COR-L47 (cell line): Measurements from ENCODE around the gene NPR1.
"Not testable (repeated sequence)": the region's sequence is repeated elsewhere in the genome, so short reads cannot be mapped to it uniquely, and the experiment has no call there.

Experiments used
- DNase-seq: peaks from one replicate; lab custom pipeline; 2025; lab: John Stamatoyannopoulos, UW

Gene NPR1

DNA sequence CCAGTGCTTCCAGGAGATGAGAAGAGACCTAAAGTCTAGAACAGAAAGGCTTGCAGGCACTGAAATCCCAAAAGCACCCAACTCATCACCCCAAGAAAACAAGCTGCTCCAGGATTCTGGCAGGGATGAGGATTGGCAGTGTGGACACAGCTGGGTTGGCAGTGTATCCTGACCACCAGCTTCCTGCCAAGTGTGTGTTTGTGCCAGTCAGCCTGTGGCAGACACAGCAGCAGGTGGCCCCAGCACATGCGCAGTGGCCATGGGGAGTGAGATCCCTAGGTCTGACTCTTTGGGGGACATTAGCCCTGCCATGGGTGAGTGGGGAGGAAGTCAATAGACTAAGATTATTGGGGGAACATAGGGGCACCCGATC lies 28.6 kb upstream of the NPR1 start:
- peak; percentile 80 for DNase-seq

DNA sequence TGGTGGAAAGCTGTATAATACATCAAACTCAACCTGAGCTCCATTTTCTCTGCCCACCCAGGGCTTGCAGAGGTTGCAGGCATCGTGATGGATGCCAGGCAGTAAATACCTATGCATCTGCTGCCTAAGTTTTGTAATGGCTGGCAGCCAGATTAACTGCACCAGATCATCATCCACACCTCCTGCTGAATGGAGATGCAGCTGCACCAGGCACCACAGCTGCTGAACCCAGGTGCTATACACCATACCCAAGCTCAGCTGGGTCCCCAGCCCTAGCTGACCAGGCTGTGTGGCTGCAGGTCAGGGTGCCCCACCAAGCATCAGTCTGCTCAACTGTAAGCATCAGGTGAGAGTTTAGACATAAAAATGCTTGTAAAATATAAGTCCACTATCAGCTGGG lies 26.7 kb upstream of the NPR1 start:
- no peak for DNase-seq

DNA sequence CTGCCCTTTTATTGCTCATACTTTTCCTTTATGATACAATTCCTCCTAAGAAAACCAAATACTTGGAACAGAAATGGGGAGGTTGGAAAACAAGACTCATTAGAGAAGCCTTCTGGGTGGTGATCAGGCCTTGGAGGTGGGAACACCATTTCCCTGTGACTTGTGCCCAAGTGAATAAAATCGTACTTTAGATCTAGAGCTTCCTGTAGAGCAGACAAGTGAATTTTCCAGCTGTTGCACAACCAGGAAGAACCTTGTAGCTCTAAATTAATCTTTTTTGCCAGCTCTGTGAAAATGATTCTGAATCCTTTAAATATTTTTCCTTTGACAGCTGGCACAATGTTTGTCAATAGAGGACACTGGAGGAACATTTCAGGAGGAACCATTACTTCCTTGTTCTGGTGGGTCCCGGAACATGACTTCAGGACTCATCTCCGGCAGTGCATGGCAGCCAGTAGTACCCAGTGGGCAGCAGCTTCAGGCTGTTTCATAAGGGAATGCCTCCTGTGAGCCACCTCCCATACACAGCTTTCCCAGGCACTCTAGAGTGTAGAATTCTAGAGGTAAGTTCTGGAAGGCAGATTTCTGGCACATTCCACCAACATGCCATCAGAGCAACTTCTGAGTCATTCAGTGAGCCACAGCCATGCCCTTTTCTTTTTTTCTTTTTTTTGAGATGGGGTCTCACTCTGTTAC lies 25.5 kb upstream of the NPR1 start:
- DNase-seq, result no peak

DNA sequence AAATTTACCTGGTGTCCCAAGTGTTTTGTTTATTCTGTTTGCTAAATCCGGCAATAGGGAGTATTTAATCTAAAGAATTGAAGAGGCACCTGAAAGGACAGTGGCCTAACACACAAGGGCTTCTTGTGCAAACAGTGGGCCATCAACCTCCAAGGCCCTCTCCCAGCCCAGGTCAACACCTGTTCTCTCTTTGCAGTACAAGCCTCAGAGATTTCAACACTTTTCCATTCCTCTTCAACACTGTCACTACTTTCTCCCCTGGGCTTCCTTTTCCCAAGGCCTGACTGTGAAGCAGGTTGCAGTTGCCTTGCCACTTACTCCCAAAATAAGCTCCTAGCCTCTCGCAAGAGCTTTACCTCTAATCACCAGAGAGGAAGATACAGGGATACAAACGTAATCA lies 23.2 kb upstream of the NPR1 start:
- DNase-seq, result no peak

DNA sequence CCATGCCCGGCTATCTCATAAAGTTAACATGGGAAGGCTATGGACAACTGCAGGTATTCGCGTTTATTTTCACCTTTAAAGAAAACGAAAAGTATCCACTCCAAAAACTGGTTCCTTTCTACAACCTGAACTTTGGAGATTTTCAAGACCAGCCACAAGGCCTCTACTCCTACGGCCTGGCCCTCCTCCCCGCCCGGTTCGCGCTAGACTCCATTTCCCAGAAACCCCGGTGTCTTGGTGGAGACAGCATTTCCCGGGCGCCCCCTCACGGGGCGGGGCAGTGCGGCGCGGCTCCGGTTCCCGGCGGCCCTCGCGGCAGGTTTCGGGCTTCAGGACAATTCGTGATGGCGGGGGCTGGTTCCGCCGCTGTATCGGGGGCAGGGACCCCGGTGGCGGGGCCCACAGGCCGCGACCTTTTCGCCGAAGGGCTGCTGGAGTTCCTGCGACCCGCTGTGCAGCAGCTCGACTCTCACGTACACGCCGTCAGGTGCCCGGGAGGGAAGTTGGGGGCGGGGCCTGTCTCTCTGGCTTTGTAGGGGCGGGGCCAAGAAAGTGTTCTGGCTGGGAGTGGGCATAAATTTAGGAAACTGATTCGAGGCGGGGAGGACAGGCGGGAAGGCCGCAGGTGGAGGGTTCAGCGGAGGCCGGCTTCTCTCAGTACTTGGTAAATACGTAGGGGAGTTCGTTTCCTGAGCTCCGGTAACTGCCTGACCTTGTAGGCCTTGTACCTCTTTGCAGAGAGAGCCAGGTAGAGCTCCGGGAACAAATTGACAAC lies 19.9 kb upstream of the NPR1 start, which contains the start of gene SNAPIN:
SNAPIN (plus strand) TSS at position 304 of the 775 bp plus-strand sequence; CDS start at position 345, 41 bp downstream.
- peak; percentile 88 for DNase-seq

DNA sequence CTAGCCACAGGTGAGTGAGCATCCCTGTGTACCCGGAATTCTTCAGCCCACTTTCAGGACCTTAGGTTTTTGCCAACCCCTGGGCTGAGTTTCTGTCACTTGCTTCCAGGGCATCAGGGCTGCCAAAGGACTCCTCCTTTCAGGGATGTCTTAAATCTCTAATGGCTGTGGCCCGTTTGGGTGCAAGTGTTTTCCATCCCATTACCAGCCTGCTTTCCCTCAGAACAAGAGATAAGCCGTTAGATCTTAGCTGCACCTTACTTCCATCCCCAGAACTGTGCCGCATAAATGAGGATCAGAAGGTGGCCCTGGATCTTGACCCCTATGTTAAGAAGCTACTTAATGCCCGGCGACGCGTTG lies 19.3 kb upstream of the NPR1 start:
- no peak for DNase-seq

DNA sequence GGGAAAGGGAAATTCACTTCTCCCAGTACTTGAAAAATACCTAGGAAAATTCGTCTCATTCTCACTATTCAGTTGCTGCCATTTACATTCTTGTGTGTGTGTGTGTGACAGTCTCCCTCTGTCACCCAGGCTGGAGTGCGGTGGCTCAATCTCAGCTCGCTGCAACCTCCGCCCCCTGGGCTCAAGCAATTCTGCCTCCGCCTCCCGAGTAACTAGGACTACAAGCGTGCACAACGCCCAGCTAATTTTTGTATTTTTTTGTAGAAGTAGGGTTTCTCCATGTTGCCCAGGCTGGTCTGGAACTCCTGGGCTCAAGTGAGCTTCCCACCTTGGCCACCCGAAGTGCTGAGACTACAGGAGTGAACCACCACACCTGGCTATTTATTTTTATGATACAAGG lies 18.8 kb upstream of the NPR1 start:
- DNase-seq, result no peak

DNA sequence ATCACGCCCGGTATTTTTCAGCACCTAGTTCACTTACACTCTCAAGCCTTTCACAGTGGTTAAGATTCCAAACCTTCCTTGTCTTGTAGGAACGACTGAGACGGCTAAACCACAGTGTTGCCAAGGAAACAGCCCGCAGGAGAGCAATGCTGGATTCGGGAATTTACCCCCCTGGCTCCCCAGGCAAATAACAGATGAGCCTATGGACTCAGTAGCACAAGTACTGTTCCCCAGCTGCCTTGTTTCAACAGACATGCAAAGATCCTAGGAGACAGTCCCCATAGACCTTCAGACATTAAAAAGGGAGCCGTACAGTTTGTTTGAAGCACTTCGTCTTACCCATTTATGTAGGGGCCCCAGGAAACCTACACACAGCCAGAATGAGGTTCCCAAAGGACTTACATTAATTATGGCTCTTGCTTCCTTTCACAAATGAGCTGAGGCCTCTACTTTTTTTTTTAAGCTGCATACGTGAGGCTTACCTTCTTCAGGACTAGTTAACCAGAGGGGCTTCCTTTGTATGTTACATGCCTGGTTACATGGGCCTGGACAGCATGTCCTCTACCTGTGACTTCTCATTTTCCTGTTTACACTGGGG lies 17.3 kb upstream of the NPR1 start:
- DNase-seq, result no peak

DNA sequence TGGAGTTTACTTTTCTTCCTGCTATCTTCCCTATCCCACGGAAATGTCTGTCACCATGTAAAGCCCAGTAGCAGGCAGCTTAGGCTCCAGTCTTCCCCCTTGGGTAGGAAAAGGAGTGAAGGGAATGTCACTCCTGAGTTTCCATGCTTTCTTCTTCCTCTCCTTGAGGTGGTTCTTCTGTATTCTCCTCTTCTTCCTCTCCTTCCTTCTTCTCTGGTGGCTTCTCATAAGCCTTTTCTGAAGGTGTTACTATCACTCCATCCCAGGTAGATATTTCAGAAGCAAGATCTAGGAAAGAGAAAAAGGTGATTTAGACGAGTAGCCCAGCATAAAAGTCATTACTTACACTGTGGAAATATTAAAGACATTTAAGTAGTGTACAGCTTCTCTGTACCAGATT lies 16.2 kb upstream of the NPR1 start:
- DNase-seq, result no peak

DNA sequence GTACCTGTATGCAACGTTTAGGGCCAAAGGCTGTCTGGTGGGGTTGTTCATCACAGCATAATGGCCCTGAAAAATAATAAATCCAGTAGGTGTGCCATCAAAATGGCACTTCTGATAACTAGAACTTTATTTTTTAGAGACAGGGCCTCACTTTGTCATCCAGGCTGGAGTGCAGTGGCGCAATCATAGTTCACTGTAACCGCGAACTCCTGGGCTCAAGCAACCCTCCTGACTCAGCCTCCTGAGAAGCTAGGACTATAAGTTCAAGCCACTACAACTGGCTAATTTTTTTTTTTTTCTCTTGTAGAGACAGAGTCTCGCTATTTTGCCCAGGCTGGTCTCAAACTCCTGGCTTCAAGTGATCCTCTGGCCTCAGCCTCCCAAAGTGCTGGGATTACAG lies 15.3 kb upstream of the NPR1 start:
- no peak for DNase-seq

DNA sequence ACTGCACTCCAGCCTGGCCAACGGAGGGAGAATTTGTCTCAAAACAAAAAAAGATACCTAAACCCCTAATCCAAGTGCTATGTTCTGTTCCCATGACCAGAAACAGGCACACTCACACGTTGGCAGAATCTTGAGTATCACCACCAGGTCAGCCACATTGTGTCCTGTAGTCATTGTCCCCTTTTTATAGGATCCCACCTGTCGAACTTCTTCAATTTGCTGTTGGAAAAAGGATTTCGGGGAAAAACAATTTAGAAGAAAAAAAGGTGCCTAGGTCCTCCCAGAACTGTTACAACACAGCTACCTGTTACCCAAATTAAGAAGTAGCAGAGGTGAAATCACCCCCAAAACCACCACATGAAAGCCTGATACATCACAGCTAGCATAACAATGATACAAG lies 11.0 kb upstream of the NPR1 start:
- DNase-seq, result no peak

DNA sequence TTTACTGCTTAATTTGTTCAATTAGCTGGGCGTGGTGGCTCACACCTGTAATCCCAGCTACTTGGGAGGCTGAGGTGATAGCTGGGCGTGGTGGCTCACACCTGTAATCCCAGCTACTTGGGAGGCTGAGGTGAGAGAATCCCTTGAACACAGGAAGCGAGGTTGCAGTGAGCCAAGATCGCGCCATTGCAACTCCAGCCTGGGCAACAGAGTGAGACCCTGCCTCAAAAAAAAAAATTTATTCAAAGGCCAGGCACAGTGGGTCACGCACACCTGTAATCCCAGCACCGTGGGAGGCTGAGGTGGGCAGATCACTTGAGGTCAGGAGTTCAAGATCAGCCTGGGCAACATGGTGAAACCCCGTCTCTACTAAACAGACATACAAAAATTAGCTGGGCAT lies 9.8 kb upstream of the NPR1 start:
- DNase-seq, result not testable (repeated sequence)

DNA sequence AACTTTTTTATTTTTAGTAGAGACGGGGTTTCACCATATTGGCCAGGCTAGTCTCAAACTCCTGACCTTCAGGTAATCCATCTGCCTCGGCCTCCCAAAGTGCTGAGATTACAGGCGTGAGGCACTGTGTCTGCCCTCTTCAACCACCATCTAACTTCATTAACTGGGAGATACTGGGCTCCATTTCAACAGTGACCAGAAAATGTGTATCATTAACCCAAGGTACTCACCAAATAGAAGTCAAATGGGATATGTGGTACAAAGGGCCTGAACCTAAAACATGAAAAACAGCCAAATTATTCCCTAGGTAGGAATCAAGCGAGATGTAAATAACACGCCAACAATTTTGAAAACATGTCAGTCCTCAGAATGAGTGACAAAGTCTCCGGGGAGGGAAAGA lies 8.9 kb upstream of the NPR1 start:
- no peak for DNase-seq

DNA sequence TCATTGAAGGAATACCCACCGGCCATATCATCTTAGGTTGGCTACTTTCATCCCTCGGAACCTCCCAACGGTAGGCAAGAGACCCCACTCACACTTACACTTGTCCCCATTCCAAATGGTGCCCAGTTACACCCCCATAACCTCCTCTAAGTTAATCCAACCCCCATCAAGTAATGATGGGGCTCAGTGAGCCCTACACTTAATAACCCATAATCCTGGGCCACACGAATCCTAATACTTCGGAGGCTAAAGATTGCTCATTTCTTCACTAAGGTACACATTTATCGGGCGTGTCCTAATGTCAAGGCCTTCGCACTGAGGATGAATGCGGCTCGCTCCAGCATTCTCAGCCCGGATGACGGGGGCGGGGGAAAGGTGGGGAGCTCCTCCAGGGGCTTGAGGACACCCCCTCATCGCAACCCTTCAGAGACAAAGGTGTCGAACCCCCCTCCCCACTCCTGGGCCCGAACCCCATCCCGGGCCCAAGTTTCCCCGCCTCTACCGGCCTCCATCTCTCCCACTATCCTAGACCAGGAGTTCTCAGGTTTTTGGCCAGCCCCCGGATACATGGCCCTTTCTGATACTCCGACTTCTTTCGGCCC lies 8.1 kb upstream of the NPR1 start:
- DNase-seq, result no peak

DNA sequence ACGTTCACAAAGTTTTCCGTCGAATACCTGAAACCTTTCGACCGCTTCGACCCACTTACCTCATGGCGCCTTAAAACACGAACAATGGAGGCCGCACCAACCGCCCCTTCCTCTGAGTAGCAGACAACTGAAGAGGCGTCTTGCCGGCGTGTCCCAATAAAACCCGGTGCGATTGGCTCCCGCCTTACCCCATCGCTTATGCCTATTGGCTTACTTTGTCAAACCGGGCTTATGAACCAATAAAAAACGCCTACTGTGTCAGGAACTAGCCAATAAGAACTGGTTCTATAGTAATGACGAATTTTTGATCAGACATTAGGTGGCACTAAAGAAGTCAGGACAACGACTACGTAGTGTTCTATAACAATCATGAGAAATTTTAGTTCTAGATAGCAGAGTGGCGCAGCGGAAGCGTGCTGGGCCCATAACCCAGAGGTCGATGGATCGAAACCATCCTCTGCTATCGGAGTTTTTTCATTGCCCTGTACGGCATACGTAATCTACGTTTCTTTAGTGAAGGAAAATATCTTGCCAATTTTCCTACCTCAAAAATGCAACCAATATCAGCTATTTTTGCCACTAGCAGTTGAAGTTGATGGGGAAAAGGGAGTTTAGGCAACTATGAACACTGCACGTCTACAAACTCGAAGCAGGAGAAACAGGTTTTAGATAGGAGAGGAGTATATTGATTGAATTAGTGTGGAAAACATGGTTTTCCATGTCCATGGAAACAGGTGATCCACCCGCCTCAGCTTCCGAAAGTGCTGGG lies 7.4 kb upstream of the NPR1 start, which contains the start of gene ILF2:
ILF2 (minus strand) TSS at position 135 of the 769 bp plus-strand sequence; CDS start at position 64, 71 bp downstream.
- peak; percentile 99 for DNase-seq

DNA sequence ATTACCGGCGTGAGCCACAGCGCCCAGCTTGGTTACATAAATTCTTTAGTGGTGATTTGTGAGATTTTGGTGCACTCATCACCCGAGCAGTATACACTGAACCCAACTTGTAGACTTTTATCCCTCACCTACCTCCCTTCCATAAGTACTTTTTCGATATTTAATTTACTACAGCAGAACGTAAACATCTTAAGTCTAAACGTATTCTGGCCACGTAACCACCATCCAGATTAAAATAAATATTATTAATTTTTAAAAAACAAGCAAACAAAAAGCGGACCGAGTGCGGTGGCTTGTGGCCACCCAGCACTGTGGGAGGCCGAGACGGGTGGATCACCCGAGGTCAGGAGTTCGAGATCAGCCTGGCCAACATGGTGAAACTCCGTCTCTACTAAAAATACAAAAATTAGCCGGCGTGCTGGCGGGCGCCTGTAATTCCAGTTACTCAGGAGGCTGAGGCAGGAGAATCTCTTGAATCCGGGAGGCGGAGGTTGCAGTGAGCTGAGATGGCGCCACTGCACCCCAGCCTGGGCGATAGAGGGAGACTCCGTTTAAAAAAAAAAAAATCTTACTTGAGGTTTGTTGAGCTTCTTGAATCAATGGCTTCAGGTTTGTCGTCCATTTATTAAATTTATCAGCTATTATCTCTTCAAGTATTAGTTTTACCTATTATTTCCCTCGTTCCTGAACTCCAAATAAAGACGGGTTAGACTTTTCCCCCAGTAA lies 6.7 kb upstream of the NPR1 start:
- peak; percentile 9 for DNase-seq

DNA sequence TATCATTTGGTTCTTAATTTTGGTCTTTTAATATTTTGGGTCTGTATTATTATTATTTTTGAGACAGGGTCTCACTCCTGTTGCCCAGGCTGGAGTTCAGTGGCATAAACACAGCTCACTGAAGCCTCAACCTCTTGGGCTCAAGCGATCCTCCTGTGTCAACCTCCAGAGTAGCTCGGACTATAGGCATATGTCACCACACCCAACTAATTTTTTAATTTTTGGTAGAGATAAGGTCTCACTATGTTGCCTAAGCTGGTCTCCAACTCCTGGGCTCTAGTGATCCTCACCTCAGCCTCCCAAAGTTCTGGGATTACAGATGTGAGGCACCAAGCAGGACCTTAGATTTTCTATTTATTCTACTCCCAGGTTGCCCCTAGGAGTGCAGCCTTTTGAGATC lies 5.0 kb upstream of the NPR1 start:
- no peak for DNase-seq

DNA sequence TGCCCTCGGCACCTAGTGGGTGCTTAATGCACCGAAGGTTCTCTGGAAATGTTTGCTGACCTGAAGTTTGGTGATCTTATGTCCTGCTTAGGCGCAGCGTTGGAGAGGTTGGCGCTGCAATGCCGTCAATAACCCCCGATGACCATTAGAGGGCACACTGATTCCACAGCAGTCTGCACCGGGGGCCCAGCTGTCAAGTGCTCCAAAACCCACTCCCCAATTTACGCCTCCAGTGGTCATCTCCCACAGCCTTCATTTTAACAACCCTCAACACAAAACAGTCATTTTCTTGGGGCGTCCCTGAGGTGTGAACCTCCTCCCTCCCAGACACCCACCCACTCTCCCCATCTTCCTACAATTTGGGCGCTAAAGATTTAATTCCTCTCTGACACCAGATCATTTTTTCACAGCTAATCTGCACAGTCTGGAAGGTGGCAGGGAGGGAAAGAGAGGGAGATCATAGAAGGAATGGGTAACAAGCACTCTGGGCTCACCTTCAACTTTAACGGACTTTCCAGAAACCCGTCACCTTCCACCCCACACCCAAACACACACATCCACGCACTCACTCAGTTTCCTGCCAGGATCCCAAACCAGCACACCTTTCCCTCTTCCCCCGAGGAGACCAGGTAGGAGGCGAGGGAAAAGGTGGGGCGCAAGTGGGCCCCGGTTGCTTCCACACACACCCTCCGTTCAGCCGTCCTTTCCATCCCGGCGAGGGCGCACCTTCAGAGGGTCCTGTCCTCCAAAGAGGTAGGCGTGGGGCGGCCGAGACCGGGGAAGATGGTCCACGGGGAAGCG lies 570 bp upstream of the NPR1 start:
- peak; percentile 21 for DNase-seq

DNA sequence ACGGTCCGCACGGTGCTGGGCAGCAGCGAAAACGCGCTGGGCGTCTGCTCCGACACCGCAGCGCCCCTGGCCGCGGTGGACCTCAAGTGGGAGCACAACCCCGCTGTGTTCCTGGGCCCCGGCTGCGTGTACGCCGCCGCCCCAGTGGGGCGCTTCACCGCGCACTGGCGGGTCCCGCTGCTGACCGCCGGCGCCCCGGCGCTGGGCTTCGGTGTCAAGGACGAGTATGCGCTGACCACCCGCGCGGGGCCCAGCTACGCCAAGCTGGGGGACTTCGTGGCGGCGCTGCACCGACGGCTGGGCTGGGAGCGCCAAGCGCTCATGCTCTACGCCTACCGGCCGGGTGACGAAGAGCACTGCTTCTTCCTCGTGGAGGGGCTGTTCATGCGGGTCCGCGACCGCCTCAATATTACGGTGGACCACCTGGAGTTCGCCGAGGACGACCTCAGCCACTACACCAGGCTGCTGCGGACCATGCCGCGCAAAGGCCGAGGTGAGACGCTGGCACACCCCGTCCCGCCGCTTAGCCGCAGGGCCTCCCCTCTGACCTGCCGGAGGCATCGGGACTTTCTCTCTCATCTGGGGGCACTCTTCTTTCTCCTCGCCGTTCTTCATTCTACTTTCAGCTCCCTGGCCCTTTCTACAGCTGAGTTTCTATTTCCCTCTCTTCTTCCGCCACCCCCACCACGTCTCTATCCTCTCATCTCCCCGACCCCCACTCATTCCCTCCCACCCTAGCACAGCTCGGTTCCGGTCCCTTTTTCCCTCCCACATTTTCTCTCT lies 1.0 kb downstream of the NPR1 start:
- peak; percentile 4 for DNase-seq

DNA sequence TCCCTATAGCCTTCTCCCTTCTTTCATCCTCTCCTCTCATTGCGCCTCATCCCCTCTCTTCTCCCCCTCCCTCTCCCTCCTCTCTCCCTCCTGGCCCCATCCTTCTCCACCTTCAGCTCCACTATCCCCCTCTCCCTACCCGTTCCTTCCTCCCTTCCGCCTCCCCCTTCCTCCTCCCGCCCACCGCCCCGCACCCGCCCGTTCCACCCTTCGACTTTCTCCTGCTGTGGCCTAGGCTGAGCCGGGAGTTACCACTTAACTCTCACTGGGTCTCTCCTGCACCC lies 1.6 kb downstream of the NPR1 start:
- DNase-seq, result no peak
